DMS79 (cell line): ENCODE data around the gene APH1B.

ENCODE experiments used
- DNase-seq: peaks from one replicate; lab custom pipeline; 2025; lab: John Stamatoyannopoulos, UW

The APH1B gene

GRCh38 chr15:63354821-63355650, 77.6 kb downstream of the APH1B start:
- DNase-seq = no peak

- DNase-seq = no peak
Observed at GRCh38 chr15:63357061-63357460, 79.7 kb downstream of the APH1B start.

- DNase-seq = no peak
Observed at GRCh38 chr15:63357731-63358130, 80.3 kb downstream of the APH1B start.

DNA sequence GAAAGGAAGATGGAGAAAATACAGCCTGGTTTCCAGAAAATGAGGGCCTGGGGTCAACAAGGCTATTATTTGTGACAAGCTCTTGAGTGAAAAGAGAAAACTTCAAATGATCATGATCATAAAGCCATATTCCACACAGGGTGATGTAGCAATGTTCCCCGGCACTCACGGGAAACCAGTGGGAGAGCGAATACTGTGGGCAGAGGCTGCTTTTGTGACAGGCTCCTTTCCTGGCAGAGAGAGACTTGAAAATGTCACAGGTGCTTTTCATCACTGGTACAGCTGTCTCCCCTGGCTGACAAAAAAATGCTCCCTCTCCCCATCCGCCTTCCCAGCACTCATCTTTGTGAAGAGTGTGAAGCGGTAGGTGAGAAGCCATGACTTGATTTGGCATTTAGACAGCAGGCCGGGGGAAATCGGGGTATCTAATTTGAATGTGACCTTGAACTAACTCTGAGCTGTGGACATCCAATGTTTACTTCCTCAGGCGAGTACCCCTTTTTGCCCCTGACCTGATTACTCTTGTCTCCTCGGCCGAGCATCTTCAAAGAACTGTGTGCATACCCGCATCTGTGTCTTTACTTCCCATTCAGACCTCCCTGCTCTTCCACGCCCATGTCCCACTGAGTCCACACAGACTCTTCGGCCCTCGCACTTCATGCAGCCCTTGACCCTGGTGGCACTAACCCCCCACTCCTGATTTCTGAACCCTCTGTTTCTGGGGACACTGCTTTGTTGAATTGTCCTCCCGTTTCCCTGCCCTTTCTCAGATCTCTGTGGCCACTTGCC, 81.0 kb downstream of the APH1B start:
- no peak for DNase-seq
